CD1c-positive myeloid dendritic cell (primary cell): ENCODE measurements around the gene FZD8.

Experiments
- DNase-seq: peaks from one replicate; pipeline ENCODE4 v3.0.0-alpha.2; 2016; ENCODE audit errors: extremely low spot score

The FZD8 gene

DNA sequence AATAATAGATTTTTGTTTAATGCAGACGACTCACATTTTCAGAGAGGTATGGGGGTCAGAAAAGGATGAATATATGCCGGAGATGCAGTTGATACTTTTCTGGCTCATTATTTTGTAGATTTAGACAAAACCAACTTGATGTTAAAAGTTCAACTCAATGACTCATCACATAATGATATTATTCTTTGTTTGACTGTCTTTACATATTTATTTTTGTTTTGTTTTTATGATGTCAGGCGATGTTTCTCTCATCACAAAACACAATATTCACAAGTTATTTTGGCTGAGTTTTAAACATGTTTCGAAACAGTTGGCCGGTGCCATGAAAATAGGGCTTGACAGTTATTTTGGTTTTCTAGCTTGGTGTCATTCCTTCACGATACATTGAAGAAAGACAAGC is 35.7 kb downstream of the FZD8 start:
- DNase-seq: no peak

DNA sequence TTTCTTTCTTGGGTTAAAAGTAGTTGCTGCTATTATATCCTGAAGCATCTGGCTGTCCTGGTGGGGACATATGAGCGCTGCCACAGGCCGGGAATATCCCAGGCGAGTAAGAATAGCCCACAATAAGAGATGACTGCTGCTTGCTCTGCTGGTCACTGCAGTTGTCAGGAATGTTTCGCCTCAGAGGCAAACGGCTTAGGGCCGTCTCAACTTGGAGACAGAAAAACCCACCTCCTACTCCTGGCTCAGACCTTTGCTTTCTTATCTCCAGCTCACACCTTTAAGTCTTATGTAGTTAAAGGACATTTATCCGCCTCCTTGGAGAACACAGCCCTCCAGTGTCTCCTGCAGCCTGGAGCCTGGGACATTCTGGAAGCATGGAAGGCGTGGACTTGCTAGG is 36.9 kb downstream of the FZD8 start, which contains the start of gene GJD4:
GJD4 (plus strand) TSS at position 151 of the 400 bp plus-strand sequence; CDS start at position 378, 227 bp downstream.
- no peak for DNase-seq

DNA sequence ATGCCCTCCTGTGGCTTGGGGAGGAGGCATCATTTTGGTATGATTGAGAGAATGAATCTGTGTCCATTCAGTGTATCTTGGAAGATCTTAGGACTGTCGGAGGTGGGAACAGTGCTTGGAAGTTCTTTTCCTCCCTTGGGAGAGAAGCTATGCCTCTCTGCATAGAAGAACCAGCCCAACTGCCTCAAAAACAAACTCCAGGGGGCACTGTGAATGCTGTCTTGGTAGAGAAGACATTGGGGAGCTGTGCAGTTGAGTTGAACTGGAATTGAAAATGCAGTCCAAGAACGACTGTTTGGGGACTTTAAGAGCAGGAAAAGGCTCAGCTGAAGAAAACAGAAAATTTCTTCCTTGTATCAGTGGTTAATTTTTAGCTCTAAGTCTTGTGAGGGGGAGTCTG is 41.9 kb downstream of the FZD8 start:
- DNase-seq: no peak

DNA sequence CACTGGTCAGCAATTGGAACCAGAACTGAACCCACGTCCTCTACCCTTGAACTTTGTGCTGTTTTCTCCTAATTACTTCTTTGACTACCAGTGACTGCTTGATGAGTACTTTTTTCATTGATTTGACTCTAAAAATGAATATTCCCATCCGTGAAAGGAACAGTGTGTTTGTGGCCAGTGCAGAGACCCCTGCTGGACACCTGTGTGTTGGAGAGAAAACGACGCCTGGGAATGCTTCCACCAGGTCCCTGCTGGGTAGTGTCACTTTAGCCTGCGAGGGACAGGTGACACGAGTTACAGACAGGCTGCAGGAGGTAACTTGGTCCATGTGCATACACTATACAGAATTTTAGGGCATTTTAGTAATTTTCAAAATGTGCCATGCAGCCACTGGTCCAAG is 43.7 kb downstream of the FZD8 start:
- DNase-seq: no peak

DNA sequence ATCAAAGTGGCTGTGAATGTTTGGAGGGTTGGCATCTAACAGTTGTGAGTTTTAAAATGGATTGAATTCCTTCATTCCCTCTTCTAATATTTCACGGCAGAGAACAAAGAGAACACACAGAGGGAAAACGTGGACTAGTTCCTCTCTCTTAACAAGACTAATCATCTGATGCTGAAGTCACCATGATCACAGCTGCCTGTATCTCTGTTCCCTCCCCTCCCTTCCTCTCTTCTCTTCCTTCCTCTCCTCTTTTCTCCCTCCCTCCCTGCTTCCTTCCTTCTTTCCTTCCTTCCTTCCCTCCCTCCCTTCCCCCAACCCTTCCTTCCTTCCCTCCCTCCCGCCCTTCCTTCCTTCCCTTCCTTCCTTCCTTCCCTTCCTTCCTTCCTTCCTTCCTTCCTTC is 47.0 kb downstream of the FZD8 start:
- no peak for DNase-seq

DNA sequence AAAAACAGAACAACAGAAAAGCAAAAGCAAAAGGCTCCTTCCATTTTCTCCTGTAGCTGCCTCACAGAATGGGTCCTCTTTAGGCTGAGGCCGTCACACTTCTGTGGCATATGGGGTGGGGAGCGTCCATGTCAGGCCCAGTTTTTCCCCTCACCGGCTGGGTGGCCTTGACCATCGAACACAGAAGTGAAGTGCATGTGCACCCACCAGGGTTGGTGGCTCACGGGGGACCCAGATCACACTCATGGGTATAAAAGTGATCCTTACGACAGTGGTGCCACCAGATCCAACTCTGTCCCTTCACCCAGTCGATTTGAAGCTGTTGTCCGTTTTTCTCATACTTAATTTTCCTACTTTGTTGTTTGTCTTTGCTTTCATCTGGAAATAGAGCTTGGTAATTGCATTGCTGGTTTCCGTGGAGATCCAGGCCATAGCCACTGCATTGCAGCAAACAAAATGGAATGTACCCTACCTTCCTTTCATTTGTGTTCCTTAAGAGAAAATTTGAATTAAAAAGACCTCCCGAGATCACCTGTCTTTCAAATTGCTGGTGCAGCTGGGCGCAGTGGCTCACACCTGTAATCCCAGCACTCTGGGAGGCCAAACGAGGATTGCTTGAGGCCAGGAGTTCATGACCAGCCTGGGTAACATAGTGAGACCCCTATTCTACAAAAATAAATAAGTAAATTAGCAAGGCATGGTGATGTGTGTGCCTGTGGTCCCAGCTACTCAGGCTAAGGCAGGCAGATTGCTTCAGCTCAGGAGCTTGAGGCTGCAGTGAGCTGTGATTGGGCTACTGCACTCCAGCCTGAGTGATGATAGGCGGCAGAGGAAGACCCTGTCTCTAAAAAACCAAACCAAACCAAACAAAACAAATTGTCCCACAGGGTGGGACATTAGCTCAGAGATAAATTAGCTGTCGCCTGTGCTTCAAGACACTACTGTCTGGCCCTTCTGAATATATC is 47.7 kb downstream of the FZD8 start:
- DNase-seq: no peak

DNA sequence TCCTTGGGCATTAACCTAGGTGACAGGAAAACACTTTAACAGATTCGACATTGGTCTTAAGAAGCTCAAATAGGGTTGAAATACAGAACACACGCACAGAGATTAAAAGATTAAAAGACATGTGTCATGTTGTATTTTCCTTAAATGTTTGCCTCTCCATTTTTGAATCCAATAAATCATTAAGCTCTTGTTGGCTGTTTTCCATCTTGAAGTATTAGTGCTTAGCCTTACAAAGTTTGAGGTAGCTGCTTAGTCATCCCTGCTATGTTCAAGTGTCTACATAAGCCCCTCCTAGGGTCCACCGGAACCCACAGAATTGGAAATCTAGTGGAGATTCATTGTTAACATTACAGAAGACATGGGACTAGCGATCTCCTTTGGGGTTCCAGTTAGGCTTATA is 49.7 kb downstream of the FZD8 start:
- DNase-seq: no peak

DNA sequence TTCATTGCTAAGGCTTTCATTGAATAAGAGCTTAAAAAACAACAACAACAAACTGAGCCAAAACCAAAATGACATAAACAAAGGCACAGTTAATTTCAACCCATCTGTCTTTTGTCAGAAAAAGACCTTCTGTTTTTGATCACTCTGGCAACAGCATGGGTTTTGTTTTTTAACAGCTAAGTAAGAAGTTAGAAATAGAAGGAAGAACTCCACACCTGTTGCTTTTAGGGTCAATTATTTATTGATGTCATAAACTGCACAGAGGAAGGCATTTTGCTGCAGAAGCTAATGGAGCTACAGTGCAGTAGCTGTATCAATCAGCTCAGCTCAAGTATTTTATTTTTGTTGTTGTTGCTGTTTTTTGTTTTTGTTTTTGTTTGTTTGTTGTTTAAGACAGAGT is 53.3 kb downstream of the FZD8 start:
- no peak for DNase-seq
